GM23338 (cell line): ENCODE measurements around the gene CSF2. TPM values are rescaled to one million over a fixed set of nuclear protein-coding genes. Genes with fewer than 3 reads are reported as not detected.

Experiments used
- ATAC-seq: fragments of 200-7000 bp; cut with Tn5 transposase; 3 replicates; pipeline ENCODE4 v1.9.1; 2020
- DNase-seq: peaks from one replicate; pipeline ENCODE4 v3.0.0-alpha.2; 2015; ENCODE audit warnings: low spot score
- H2AFZ ChIP-seq: fragments of 200-600 bp; sonication (generic); 2 replicates; pipeline ENCODE4 v1.8.0; 2016; ENCODE audit warnings: antibody characterized with exemption, mild to moderate bottlenecking, moderate library complexity
- H3F3A ChIP-seq: fragments of 200-600 bp; sonication (generic); replicated peaks from 2 replicates; pipeline ENCODE4 v1.8.0; 2017; ENCODE audit warnings: antibody characterized with exemption, mixed run types, low read depth
- H3K27ac ChIP-seq: fragments of 200-600 bp; sonication (generic); 2 replicates; pipeline ENCODE4 v1.6.1; 2016; ENCODE audit warnings: low read depth
- H3K27me3 ChIP-seq: fragments of 200-600 bp; sonication (generic); 2 replicates; pipeline ENCODE4 v1.8.0; 2016; ENCODE audit warnings: mild to moderate bottlenecking, mixed run types, moderate library complexity; ENCODE audit not compliant: insufficient read depth
- H3K36me3 ChIP-seq: fragments of 200-600 bp; sonication (generic); 2 replicates; pipeline ENCODE4 v1.8.0; 2016; ENCODE audit warnings: mild to moderate bottlenecking; ENCODE audit not compliant: insufficient read depth
- H3K4me1 ChIP-seq: fragments of 200-600 bp; sonication (generic); 2 replicates; pipeline ENCODE4 v1.8.0; 2016; ENCODE audit warnings: mild to moderate bottlenecking, moderate library complexity; ENCODE audit not compliant: insufficient read depth
- H3K4me2 ChIP-seq: fragments of 200-600 bp; sonication (generic); 2 replicates; pipeline ENCODE4 v1.7.1; 2017; ENCODE audit warnings: mixed run types
- H3K4me3 ChIP-seq: fragments of 200-600 bp; sonication (generic); 2 replicates; pipeline ENCODE4 v1.6.1; 2016; ENCODE audit warnings: mixed run types
- H3K79me2 ChIP-seq: fragments of 200-600 bp; sonication (generic); replicated peaks from 2 replicates; pipeline ENCODE4 v1.8.0; 2017; ENCODE audit warnings: mild to moderate bottlenecking; ENCODE audit not compliant: insufficient read depth
- H3K9me2 ChIP-seq: fragments of 200-600 bp; sonication (generic); 2 replicates; pipeline ENCODE4 v1.8.0; 2017; ENCODE audit not compliant: insufficient read depth
- H4K20me1 ChIP-seq: fragments of 200-600 bp; sonication (generic); replicated peaks from 2 replicates; pipeline ENCODE4 v1.8.0; 2017; ENCODE audit warnings: mild to moderate bottlenecking; ENCODE audit not compliant: insufficient read depth
- H3K27ac Mint-ChIP-seq: 2 replicates; pipeline ENCODE4 v1.8.0; 2020; ENCODE audit warnings: inconsistent platforms, mild to moderate bottlenecking, moderate library complexity, mixed read lengths
- H3K27me3 Mint-ChIP-seq: 3 replicates; pipeline ENCODE4 v1.8.0; 2022; ENCODE audit warnings: low read depth, mild to moderate bottlenecking, moderate library complexity, mixed read lengths, inconsistent platforms; ENCODE audit not compliant: insufficient read depth, poor library complexity
- H3K36me3 Mint-ChIP-seq: 3 replicates; pipeline ENCODE4 v1.8.0; 2021; ENCODE audit warnings: low read depth, mild to moderate bottlenecking, inconsistent platforms, moderate library complexity, mixed read lengths
- H3K4me1 Mint-ChIP-seq: 3 replicates; pipeline ENCODE4 v1.8.0; 2020; ENCODE audit warnings: mild to moderate bottlenecking, inconsistent platforms, mixed read lengths
- H3K4me3 Mint-ChIP-seq: 3 replicates; pipeline ENCODE4 v1.8.0; 2021; ENCODE audit warnings: moderate library complexity, mild to moderate bottlenecking, inconsistent platforms, mixed read lengths
- H3K9me3 Mint-ChIP-seq: 3 replicates; pipeline ENCODE4 v1.8.0; 2020; ENCODE audit warnings: moderate library complexity, mild to moderate bottlenecking, inconsistent platforms, mixed read lengths
- CREB1 ChIP-seq: fragments of 250-450 bp; sonication (Bioruptor Pico); IDR thresholded peaks from 2 replicates; pipeline ENCODE4 v1.5.0; 2020; ENCODE audit warnings: low read depth, mild to moderate bottlenecking, moderate library complexity
- CTCF ChIP-seq, 2 experiments: fragments of 200-600 bp in 1 of 2; sonication (generic) in 1 of 2; conservative IDR thresholded peaks; 2 replicates each; pipeline versions ENCODE4 v1.5.1 to v1.6.1; 2016 to 2017; ENCODE audit warnings: antibody characterized with exemption in 2 of 2, low read depth in 2 of 2, mild to moderate bottlenecking in 2 of 2, moderate library complexity in 1 of 2
- ETS1 ChIP-seq: IDR thresholded peaks from 2 replicates; pipeline ENCODE4 v1.6.1; 2016; ENCODE audit warnings: antibody characterized with exemption
- EZH2 ChIP-seq: fragments of 200-600 bp; sonication (generic); IDR thresholded peaks from one replicate; pipeline ENCODE4 v1.8.0; 2017; ENCODE audit warnings: antibody characterized with exemption, mild to moderate bottlenecking, low read depth; ENCODE audit not compliant: unreplicated experiment
- EZH2phosphoT487 ChIP-seq: fragments of 200-600 bp; sonication (generic); IDR thresholded peaks from one replicate; pipeline ENCODE4 v1.8.1; 2018; ENCODE audit warnings: antibody characterized with exemption; ENCODE audit not compliant: unreplicated experiment
- JUNB ChIP-seq: IDR thresholded peaks from one replicate; pipeline ENCODE4 v1.6.1; 2016; ENCODE audit warnings: antibody characterized with exemption; ENCODE audit not compliant: unreplicated experiment
- NANOG ChIP-seq: IDR thresholded peaks from 2 replicates; pipeline ENCODE4 v1.6.1; 2016; ENCODE audit warnings: antibody characterized with exemption, borderline replicate concordance
- POLR2AphosphoS5 ChIP-seq: IDR thresholded peaks from 2 replicates; pipeline ENCODE4 v1.6.1; 2016; ENCODE audit warnings: antibody characterized with exemption, low read depth
- REST ChIP-seq: IDR thresholded peaks from one replicate; pipeline ENCODE4 v1.6.1; 2018; ENCODE audit warnings: antibody characterized with exemption; ENCODE audit not compliant: unreplicated experiment
- STAT1 ChIP-seq: IDR thresholded peaks from one replicate; pipeline ENCODE4 v1.6.1; 2016; ENCODE audit warnings: antibody characterized with exemption; ENCODE audit not compliant: unreplicated experiment
- ZNF114 ChIP-seq: fragments of 250-450 bp; sonication (Bioruptor Pico); IDR thresholded peaks from 2 replicates; pipeline ENCODE4 v1.5.0; 2020; ENCODE audit warnings: mild to moderate bottlenecking, moderate library complexity
- ZNF462 ChIP-seq: fragments of 250-450 bp; sonication (Bioruptor Pico); IDR thresholded peaks from 2 replicates; pipeline ENCODE4 v1.5.0; 2020; ENCODE audit warnings: mild to moderate bottlenecking, moderate library complexity
- polyA plus RNA-seq: library from polyadenylated mRNA; unstranded; fragments of >200 nt; fragmentation: Nextera tagmentation; extraction: Ambion mirVana; gene quantifications from 2 replicates; pipeline ENCODE4 v1.2.1, GENCODE V29; 2016
- total RNA-seq: library from RNA; depleted of rRNA; stranded (reverse); fragments of >200 nt; shearing (Covaris generic); gene quantifications from 2 replicates; pipeline ENCODE4 v1.2.3, GENCODE V29; 2014

CSF2 gene
- total and polyA plus RNA-seq, 2 experiments from 2014 or later = not detected

GRCh38 chr5:132058646-132059042 lies 14.9 kb upstream of the CSF2 start (continued):
- no peak for TF ChIP-seq STAT1
- TF ChIP-seq EZH2phosphoT487 = no peak
- TF ChIP-seq CTCF (conservative IDR thresholded peaks at IDR 0.05; ENCODE audit: low read depth in 2 of 2) = no peak
- no peak for TF ChIP-seq JUNB
- TF ChIP-seq EZH2 = no peak
- TF ChIP-seq ZNF114 (CRISPR knock-in tag) = no peak
- TF ChIP-seq NANOG = no peak
- no peak for TF ChIP-seq REST
- no peak for TF ChIP-seq POLR2AphosphoS5

GRCh38 chr5:132059043-132059695 lies 14.4 kb upstream of the CSF2 start:
- Mint-ChIP-seq H3K9me3 (no peaks in the 10 kb centered on the region), H3K27me3 (peaks cover 11% of the 10 kb centered on the region), H3K4me3 (no peak overlapping the region), H3K36me3 (no peaks in the 10 kb centered on the region), H3K27ac (no peak overlapping the region), H3K4me1 (peaks cover 8% of the 10 kb centered on the region)
- no peaks in the 10 kb centered on the region for H3K4me1 ChIP-seq
- no peaks in the 10 kb centered on the region for H3K27me3 ChIP-seq
- H3K36me3 ChIP-seq = no peaks in the 10 kb centered on the region
- no peaks in the 10 kb centered on the region for H4K20me1 ChIP-seq
- no peak for ATAC-seq
- H2AFZ ChIP-seq = no peak overlapping the region
- H3K27ac ChIP-seq = no peak overlapping the region
- no peak overlapping the region for H3K4me3 ChIP-seq
- no peaks in the 10 kb centered on the region for H3F3A ChIP-seq
- DNase-seq = no peak
- no peaks in the 10 kb centered on the region; the same call in 1 of the 2 replicates for H3K9me2 ChIP-seq
- no peak overlapping the region for H3K4me2 ChIP-seq
- H3K79me2 ChIP-seq = no peaks in the 10 kb centered on the region
- TF ChIP-seq CREB1 (CRISPR knock-in tag) (no peak), ZNF462 (CRISPR knock-in tag) (no peak), ETS1 (no peak), NANOG (no peak), JUNB (no peak)
